ENCODE results near the gene SLC16A5.

DNA sequence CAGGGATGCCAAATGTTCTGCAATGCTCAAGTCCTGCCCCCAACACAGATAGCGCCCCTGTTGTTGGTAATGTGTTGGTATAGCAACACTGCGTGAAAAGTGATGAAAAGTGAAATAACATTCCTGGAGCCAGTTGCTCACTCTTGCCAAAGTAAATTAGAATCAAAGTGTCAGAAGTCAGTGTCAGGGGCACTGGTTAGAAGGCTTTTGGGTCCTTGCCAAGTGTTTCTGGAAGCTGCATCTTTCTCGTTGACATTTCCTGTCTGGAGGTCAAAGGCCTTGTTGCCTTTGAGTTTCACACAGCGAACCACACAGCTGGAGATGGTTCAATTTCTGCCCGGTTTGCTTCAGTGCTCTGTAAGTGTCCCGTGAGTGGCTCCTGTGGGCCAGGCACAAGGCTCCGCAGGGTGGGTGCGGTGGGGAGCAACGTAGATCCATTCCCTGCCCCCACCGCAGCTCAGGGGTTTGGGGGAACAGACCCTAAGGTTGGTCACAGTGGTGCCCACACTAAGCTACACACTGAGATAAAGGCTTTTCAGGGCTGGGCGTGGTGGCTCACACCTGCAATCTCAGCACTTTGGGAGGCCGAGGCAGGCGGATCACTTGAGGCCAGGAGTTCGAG, 3.6 kb upstream of the SLC16A5 start:
- TF ChIP-seq, protein P1, sequence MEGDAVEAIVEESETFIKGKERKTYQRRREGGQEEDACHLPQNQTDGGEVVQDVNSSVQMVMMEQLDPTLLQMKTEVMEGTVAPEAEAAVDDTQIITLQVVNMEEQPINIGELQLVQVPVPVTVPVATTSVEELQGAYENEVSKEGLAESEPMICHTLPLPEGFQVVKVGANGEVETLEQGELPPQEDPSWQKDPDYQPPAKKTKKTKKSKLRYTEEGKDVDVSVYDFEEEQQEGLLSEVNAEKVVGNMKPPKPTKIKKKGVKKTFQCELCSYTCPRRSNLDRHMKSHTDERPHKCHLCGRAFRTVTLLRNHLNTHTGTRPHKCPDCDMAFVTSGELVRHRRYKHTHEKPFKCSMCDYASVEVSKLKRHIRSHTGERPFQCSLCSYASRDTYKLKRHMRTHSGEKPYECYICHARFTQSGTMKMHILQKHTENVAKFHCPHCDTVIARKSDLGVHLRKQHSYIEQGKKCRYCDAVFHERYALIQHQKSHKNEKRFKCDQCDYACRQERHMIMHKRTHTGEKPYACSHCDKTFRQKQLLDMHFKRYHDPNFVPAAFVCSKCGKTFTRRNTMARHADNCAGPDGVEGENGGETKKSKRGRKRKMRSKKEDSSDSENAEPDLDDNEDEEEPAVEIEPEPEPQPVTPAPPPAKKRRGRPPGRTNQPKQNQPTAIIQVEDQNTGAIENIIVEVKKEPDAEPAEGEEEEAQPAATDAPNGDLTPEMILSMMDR (conservative IDR thresholded peaks at IDR 0.05) = no peak
- no peak for TF ChIP-seq EZH2 (IDR thresholded peaks at IDR 0.05; ENCODE audit: low read depth)

Data from PC-9 (cell line).